Brain microvascular endothelial cell (primary cell): ENCODE data around the gene KRTAP22-1.

Source experiments
- DNase-seq: peaks from one replicate; pipeline ENCODE4 v3.0.0-alpha.2; 2020
- H3K27ac ChIP-seq: fragments of 250-450 bp; sonication (Bioruptor Pico); 2 replicates; pipeline ENCODE4 v1.5.1; 2020; ENCODE audit warnings: mild to moderate bottlenecking, moderate library complexity
- H3K27me3 ChIP-seq: fragments of 250-450 bp; sonication (Bioruptor Pico); replicated peaks from 2 replicates; pipeline ENCODE4 v1.5.1; 2020; ENCODE audit warnings: mild to moderate bottlenecking
- H3K36me3 ChIP-seq: fragments of 250-450 bp; sonication (Bioruptor Pico); replicated peaks from 2 replicates; pipeline ENCODE4 v1.5.1; 2020; ENCODE audit warnings: mild to moderate bottlenecking
- H3K4me3 ChIP-seq: 2 replicates; pipeline ENCODE4 v1.5.1; 2011; ENCODE audit warnings: low read depth, mild to moderate bottlenecking, control low read depth, low read length, moderate library complexity
- CTCF ChIP-seq: IDR thresholded peaks from 2 replicates; pipeline ENCODE4 v1.5.1; 2011; ENCODE audit warnings: low read depth, mild to moderate bottlenecking, moderate library complexity, low read length, control low read depth, inconsistent platforms; ENCODE audit errors: missing control alignments
- in situ Hi-C: cut with HindIII; loops from 2 replicates; pipeline ENCODE4 v1.10.0; 2017; ENCODE audit warnings: low sequenced_read_pairs, low pct_ligation_motif_present

Gene KRTAP22-1

DNA sequence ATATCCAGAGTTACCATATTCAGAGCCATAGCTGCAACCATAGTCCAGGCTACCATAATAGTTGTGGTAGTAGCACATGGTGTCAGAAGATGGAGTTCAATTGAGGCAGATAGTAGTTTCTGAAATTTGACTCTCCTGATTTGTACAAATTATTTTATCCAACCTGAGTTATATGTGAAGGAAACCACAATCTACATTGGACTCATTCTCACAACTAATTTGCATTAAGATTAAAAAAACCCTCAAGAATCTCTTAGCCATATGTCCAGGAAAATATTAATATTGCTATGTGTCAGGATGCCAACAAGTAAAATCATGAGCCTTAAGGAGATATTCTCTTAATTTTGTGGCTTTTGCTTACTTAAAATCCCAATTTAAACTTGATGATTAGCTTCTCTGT, 10.6 kb upstream of the KRTAP22-1 start, which contains the start of gene KRTAP22-2:
Gene KRTAP22-2 (minus strand): TSS at position 101 of the 400 bp plus-strand sequence.
- H3K27me3 ChIP-seq, result no peaks in the 10 kb centered on the region
- TF ChIP-seq CTCF, result no peak
- in situ Hi-C loops, result no loop called here
- H3K36me3 ChIP-seq, result no peaks in the 10 kb centered on the region
- DNase-seq, result no peak
- no peak within 1 kb of the TSS for H3K4me3 ChIP-seq
- H3K27ac ChIP-seq, result no peak within 1 kb of the TSS

DNA sequence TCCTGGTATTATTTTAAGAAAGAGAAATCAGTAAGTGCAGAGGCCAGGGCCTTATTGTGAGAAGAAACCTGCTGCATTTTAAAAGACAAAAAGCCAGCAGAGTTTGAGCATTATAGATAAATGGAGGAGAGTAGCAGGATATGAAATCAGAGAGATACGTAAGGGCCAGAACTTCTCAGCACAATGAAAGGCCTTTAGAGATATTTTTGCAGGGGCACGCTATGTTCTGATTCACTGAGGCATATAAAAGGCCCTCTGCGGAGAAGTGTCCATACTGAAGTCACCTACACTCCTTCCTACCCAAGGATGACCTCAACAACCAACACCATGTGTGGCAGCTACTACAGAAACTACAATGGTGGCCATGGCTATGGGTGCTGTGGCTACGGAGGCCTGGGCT, 8.7 kb upstream of the KRTAP22-1 start, which contains the start of gene KRTAP6-3:
Gene KRTAP6-3 (plus strand): TSS at position 301 of the 400 bp plus-strand sequence. CDS start 6 bp downstream, at position 307.
- H3K36me3 ChIP-seq, result no peaks in the 10 kb centered on the region
- H3K27ac ChIP-seq, result no peak within 1 kb of the TSS
- no peak for TF ChIP-seq CTCF
- H3K4me3 ChIP-seq, result no peak within 1 kb of the TSS
- DNase-seq, result no peak
- H3K27me3 ChIP-seq, result no peaks in the 10 kb centered on the region
- in situ Hi-C loops, result no loop called here

- H3K4me3 ChIP-seq, result no peak within 1 kb of the TSS
- in situ Hi-C loops, result no loop called here
- H3K27me3 ChIP-seq, result no peaks in the 10 kb centered on the region
- H3K27ac ChIP-seq, result no peak within 1 kb of the TSS
- H3K36me3 ChIP-seq, result no peaks in the 10 kb centered on the region
- no peak for DNase-seq
- TF ChIP-seq CTCF, result no peak
Measured at GRCh38 chr21:30598802-30599201, 2.1 kb upstream of the KRTAP22-1 start, which contains the start of gene KRTAP6-2. Gene KRTAP6-2, minus strand, starts transcription at chr21:30598902. Its CDS starts 28 bp downstream, at chr21:30598874.

DNA sequence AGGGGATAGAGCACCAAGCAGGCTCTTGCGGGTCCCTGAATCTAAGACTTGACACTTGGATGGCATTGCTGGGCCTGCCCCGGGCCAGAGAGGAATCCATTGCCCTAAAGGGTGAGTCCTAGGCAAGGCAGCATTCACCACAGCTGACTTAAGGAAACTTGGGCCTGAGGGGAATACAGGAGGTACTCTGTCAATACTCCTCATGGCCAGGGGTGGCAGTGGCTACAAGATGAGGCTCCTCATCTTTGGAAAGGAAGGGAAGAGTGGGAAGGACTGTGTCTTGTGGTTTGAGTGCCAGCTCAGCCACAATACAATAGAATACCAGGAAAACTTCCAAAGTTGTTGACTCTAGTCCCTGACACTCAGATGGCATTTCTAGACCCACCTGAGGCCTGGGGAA, 5.1 kb downstream of the KRTAP22-1 start:
- Histone ChIP-seq H3K27ac (no peak overlapping the region), H3K36me3 (no peaks in the 10 kb centered on the region), H3K4me3 (no peak overlapping the region), H3K27me3 (no peaks in the 10 kb centered on the region)
- in situ Hi-C loops, result no loop called here
- TF ChIP-seq CTCF, result no peak
- DNase-seq, result no peak

GRCh38 chr21:30612132-30612531, 11.2 kb downstream of the KRTAP22-1 start:
- TF ChIP-seq CTCF, result no peak
- no peaks in the 10 kb centered on the region for H3K36me3 ChIP-seq
- H3K4me3 ChIP-seq, result no peak overlapping the region
- H3K27me3 ChIP-seq, result no peaks in the 10 kb centered on the region
- in situ Hi-C loops, result no loop called here
- H3K27ac ChIP-seq, result no peak overlapping the region
- DNase-seq, result no peak

DNA sequence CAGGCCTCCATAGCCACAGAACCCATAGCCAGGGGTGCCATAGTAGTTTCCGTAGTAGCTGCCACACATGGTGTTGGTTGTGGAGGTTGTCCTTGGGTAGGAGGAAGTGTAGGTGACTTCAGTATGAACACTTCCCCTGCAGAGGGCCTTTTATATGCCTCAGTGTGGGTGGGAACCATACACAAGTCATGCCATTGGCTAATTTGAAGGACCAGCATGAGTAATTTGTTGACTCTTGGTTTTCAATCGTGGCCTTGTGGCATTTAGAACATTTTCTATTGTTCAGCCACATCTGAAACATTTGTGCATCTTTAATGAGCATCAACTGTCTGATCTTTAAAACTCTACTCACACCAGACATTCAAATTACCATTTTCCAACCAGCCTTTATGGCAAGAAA, 12.9 kb downstream of the KRTAP22-1 start, which contains the start of gene KRTAP6-1:
Gene KRTAP6-1 (minus strand): TSS at position 95 of the 400 bp plus-strand sequence. CDS start 26 bp downstream, at position 69.
- no peak for TF ChIP-seq CTCF
- Histone ChIP-seq H3K27me3 (no peaks in the 10 kb centered on the region), H3K36me3 (no peaks in the 10 kb centered on the region), H3K4me3 (no peak within 1 kb of the TSS), H3K27ac (no peak within 1 kb of the TSS)
- in situ Hi-C loops, result no loop called here
- no peak for DNase-seq
